OCI-LY1 (cell line): Measurements from ENCODE around the gene FGF3.

ENCODE experiments used
- EZH2 ChIP-seq: fragments of 200-600 bp; sonication (generic), shearing (Covaris generic); IDR thresholded peaks from 2 replicates; pipeline ENCODE4 v1.8.0; 2017; ENCODE audit warnings: borderline replicate concordance, mixed run types, mild to moderate bottlenecking, antibody characterized with exemption, low read length, moderate library complexity, mixed read lengths
- TF ChIP-seq, protein P1 (sequence below): fragments of 200-600 bp; sonication (generic), shearing (Covaris generic); IDR thresholded peaks from 2 replicates; pipeline ENCODE4 v1.5.1; 2017; ENCODE audit warnings: mild to moderate bottlenecking, antibody characterized with exemption, low read length, moderate library complexity, mixed read lengths

DNA sequence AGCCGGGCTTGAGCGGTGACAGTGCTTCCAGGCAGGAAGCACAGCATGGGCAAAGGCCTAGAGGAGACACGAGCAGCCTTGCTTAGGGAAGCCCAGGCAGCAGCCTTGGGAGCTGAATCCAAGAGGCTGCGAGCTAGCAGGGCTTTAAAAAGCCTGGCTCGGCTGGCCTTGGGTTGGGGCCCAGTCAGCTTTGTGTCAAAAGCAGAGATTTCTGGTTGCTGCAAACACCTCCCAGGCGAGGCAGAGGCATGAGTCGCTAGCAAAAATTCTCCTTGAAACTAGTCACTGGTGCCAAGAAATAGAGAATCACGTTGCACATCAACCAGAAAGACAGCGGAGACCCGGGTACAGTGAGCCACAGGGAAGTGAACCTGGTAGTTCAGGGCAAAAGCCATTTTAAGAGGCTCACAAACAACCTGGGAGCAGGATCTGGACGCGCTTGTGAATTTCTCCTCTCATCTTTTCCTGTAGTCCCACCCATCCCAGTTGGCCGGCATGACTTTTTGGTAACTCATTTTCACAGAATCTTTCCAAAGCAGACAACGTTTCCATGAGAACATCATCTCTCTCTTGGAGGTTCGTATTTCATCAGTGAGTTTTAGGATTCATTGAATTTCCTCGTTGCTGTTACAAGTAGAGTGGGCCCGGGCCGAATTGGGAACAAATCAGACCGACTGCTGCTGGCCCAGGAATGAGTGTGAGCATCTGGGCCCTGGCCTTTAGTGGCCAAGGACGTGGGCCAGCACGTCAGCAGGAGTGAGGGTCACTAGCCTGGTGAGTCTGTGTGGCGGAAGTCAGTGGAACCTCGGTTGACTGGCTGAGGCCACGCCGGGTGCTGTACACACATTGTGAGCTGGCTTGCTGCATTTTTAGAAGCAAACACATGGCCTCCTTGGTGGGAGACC is 27.7 kb downstream of the FGF3 start:
- TF ChIP-seq, protein P1, sequence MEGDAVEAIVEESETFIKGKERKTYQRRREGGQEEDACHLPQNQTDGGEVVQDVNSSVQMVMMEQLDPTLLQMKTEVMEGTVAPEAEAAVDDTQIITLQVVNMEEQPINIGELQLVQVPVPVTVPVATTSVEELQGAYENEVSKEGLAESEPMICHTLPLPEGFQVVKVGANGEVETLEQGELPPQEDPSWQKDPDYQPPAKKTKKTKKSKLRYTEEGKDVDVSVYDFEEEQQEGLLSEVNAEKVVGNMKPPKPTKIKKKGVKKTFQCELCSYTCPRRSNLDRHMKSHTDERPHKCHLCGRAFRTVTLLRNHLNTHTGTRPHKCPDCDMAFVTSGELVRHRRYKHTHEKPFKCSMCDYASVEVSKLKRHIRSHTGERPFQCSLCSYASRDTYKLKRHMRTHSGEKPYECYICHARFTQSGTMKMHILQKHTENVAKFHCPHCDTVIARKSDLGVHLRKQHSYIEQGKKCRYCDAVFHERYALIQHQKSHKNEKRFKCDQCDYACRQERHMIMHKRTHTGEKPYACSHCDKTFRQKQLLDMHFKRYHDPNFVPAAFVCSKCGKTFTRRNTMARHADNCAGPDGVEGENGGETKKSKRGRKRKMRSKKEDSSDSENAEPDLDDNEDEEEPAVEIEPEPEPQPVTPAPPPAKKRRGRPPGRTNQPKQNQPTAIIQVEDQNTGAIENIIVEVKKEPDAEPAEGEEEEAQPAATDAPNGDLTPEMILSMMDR, result no peak
- TF ChIP-seq EZH2, result no peak
